ENCODE measurements around the gene RAP1GAP.

RAP1GAP gene

DNA sequence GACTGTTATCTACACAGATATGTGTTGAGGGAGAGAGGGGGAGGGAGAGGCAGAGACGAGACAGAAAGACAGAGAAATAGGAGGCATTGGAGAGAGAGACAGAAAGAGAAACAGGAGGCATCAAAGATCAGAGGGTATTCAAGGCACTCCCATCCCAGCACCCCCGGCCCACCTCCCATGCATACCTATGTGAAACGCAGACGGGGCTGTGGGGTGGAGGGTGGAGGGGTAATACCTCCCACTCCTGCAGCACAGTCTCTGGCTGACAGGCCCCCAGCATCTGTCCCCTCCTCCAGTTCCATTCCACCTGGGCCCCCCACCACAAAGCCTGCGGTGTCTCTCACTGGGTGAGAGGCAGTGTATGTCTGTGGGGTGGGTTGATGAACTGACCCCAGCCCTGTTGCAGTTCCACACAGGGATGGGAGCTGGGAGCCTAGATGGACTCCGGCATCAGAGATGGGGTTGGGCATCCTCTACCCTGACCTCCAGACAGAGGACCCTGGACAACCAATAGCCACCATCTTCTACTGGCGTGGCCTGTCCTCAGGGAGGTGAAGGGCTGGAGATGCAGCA lies 49.7 kb downstream of the RAP1GAP start:
- Histone ChIP-seq H4K20me1 (ENCODE audit: insufficient read depth) (no peaks in the 10 kb centered on the region), H3K79me2 (ENCODE audit: insufficient read depth, low read depth) (no peaks in the 10 kb centered on the region), H3K4me1 (ENCODE audit: low read depth, poor library complexity, severe bottlenecking) (no peaks in the 10 kb centered on the region), H3K4me3 (IDR thresholded peaks at IDR 0.05; ENCODE audit: insufficient read depth, low read depth, low read length) (no peak overlapping the region), H3K27me3 (ENCODE audit: insufficient read depth, low read depth) (peaks cover 57% of the 10 kb centered on the region; the same call in 1 of the 2 replicates), H3K4me2 (no peak overlapping the region), H3K27ac (no peak overlapping the region), H3K9ac (no peak overlapping the region), H2AFZ (ENCODE audit: low read depth) (no peak overlapping the region), H3K36me3 (ENCODE audit: insufficient read depth) (no peaks in the 10 kb centered on the region)
- TF ChIP-seq, protein P1, sequence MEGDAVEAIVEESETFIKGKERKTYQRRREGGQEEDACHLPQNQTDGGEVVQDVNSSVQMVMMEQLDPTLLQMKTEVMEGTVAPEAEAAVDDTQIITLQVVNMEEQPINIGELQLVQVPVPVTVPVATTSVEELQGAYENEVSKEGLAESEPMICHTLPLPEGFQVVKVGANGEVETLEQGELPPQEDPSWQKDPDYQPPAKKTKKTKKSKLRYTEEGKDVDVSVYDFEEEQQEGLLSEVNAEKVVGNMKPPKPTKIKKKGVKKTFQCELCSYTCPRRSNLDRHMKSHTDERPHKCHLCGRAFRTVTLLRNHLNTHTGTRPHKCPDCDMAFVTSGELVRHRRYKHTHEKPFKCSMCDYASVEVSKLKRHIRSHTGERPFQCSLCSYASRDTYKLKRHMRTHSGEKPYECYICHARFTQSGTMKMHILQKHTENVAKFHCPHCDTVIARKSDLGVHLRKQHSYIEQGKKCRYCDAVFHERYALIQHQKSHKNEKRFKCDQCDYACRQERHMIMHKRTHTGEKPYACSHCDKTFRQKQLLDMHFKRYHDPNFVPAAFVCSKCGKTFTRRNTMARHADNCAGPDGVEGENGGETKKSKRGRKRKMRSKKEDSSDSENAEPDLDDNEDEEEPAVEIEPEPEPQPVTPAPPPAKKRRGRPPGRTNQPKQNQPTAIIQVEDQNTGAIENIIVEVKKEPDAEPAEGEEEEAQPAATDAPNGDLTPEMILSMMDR (conservative IDR thresholded peaks at IDR 0.05; ENCODE audit: low read depth, low read length): no peak

GRCh38 chr1:21618561-21619374 lies 50.4 kb downstream of the RAP1GAP start:
- H3K4me2 ChIP-seq: no peak overlapping the region
- H2AFZ ChIP-seq (ENCODE audit: low read depth): no peak overlapping the region
- TF ChIP-seq, protein P1 (conservative IDR thresholded peaks at IDR 0.05; ENCODE audit: low read depth, low read length): no peak

GRCh38 chr1:21618059-21618458 lies 51.1 kb downstream of the RAP1GAP start:
- H3K4me2 ChIP-seq: no peak overlapping the region
- no peak overlapping the region for H3K27ac ChIP-seq
- H3K36me3 ChIP-seq (ENCODE audit: insufficient read depth): no peaks in the 10 kb centered on the region
- peaks cover 64% of the 10 kb centered on the region for H3K27me3 ChIP-seq (ENCODE audit: insufficient read depth, low read depth)
- H3K9ac ChIP-seq: no peak overlapping the region
- H3K4me1 ChIP-seq (ENCODE audit: low read depth, poor library complexity, severe bottlenecking): no peaks in the 10 kb centered on the region
- no peak overlapping the region for H3K4me3 ChIP-seq (IDR thresholded peaks at IDR 0.05; ENCODE audit: insufficient read depth, low read depth, low read length)
- TF ChIP-seq, protein P1 (conservative IDR thresholded peaks at IDR 0.05; ENCODE audit: low read depth, low read length): no peak
- no peaks in the 10 kb centered on the region for H4K20me1 ChIP-seq (ENCODE audit: insufficient read depth)
- no peak overlapping the region for H2AFZ ChIP-seq (ENCODE audit: low read depth)
- no peaks in the 10 kb centered on the region for H3K79me2 ChIP-seq (ENCODE audit: insufficient read depth, low read depth)

More at GRCh38 chr1:21618561-21619374, 50.4 kb downstream of the RAP1GAP start:
- Histone ChIP-seq H3K79me2 (ENCODE audit: insufficient read depth, low read depth) (no peaks in the 10 kb centered on the region), H3K9ac (no peak overlapping the region), H4K20me1 (ENCODE audit: insufficient read depth) (no peaks in the 10 kb centered on the region), H3K4me1 (ENCODE audit: low read depth, poor library complexity, severe bottlenecking) (no peaks in the 10 kb centered on the region), H3K4me3 (IDR thresholded peaks at IDR 0.05; ENCODE audit: insufficient read depth, low read depth, low read length) (no peak overlapping the region), H3K36me3 (ENCODE audit: insufficient read depth) (no peaks in the 10 kb centered on the region), H3K27ac (no peak overlapping the region), H3K27me3 (ENCODE audit: insufficient read depth, low read depth) (peaks cover 59% of the 10 kb centered on the region; the same call in 1 of the 2 replicates)

- H3K27ac ChIP-seq: no peak overlapping the region
- H3K36me3 ChIP-seq (ENCODE audit: insufficient read depth): no peaks in the 10 kb centered on the region
- no peak overlapping the region for H3K9ac ChIP-seq
- H3K4me1 ChIP-seq (ENCODE audit: low read depth, poor library complexity, severe bottlenecking): no peaks in the 10 kb centered on the region
- no peak overlapping the region for H3K4me2 ChIP-seq
- H3K27me3 ChIP-seq (ENCODE audit: insufficient read depth, low read depth): peaks cover 73% of the 10 kb centered on the region
- no peak overlapping the region for H2AFZ ChIP-seq (ENCODE audit: low read depth)
- no peak overlapping the region for H3K4me3 ChIP-seq (IDR thresholded peaks at IDR 0.05; ENCODE audit: insufficient read depth, low read depth, low read length)
- H3K79me2 ChIP-seq (ENCODE audit: insufficient read depth, low read depth): no peaks in the 10 kb centered on the region
- no peaks in the 10 kb centered on the region for H4K20me1 ChIP-seq (ENCODE audit: insufficient read depth)
- TF ChIP-seq, protein P1 (conservative IDR thresholded peaks at IDR 0.05; ENCODE audit: low read depth, low read length): no peak
These were observed 51.9 kb downstream of the RAP1GAP start for GRCh38 chr1:21617126-21617738.

Data from KMS-11 (cell line).